Gastroesophageal sphincter (tissue), 4 donors: Measurements from ENCODE around the gene CTNNA2. TPM values are rescaled to one million over a fixed set of nuclear protein-coding genes. Genes with fewer than 3 reads are reported as not detected.

ENCODE experiments used
- ATAC-seq: fragments of 150-250 bp; one replicate; pipeline ENCODE4 v1.9.1; 2016; ENCODE audit warnings: mild to moderate bottlenecking, moderate library complexity
- H3K27ac ChIP-seq, 4 donors: fragments of 200-600 bp; sonication (generic) in 3 of 4; 1 replicate in 3 of 4; 2 replicates in 1 of 4; pipeline ENCODE4 v1.5.1; 2016 to 2019
- H3K27me3 ChIP-seq: fragments of 200-600 bp; sonication (generic); one replicate; pipeline ENCODE4 v1.5.1; 2019
- H3K36me3 ChIP-seq, 2 donors: fragments of 200-600 bp; sonication (generic); one replicate each; pipeline ENCODE4 v1.5.1; 2019; ENCODE audit warnings: control low read depth in 1 of 2
- H3K4me1 ChIP-seq, 3 donors: fragments of 200-600 bp; sonication (generic); 1 replicate in 2 of 3; 2 replicates in 1 of 3; pipeline ENCODE4 v1.5.1; 2016 to 2019; ENCODE audit warnings: control low read depth in 2 of 3
- H3K4me3 ChIP-seq, 2 donors: fragments of 200-600 bp; sonication (generic); one replicate each; pipeline ENCODE4 v1.5.1; 2019; ENCODE audit warnings: mild to moderate bottlenecking in 1 of 2, moderate library complexity in 1 of 2
- H3K9me3 ChIP-seq, 3 donors: fragments of 200-600 bp; sonication (generic); one replicate each; pipeline ENCODE4 v1.5.1; 2017 to 2019; ENCODE audit warnings: control low read depth in 2 of 3
- CTCF ChIP-seq, 4 experiments: fragments of 200-600 bp in 2 of 4; fragments of 450-650 bp in 2 of 4; sonication (generic) in 1 of 4; IDR thresholded peaks; one replicate each; pipeline ENCODE4 v1.5.1; 2017 to 2019; ENCODE audit warnings: antibody characterized with exemption in 4 of 4, mild to moderate bottlenecking in 2 of 4, moderate library complexity in 2 of 4
- EP300 ChIP-seq: sonication (generic); formaldehyde crosslinking; IDR thresholded peaks from one replicate; pipeline ENCODE4 v1.6.1; 2017; ENCODE audit warnings: antibody characterized with exemption, mild to moderate bottlenecking
- POLR2A ChIP-seq, 2 donors: fragments of 450-650 bp; IDR thresholded peaks; one replicate each; pipeline ENCODE4 v1.6.1; 2017; ENCODE audit warnings: antibody characterized with exemption in 2 of 2, mild to moderate bottlenecking in 2 of 2, moderate library complexity in 1 of 2
- POLR2AphosphoS5 ChIP-seq: sonication (generic); formaldehyde crosslinking; IDR thresholded peaks from one replicate; pipeline ENCODE4 v1.6.1; 2017; ENCODE audit warnings: antibody characterized with exemption
- WGBS, 2 donors: methylation state at CpG; one replicate each; pipeline ENCODE4 v1.1.5; 2018; ENCODE audit warnings: low coverage in 1 of 2; 5-methylcytosine and 5-hydroxymethylcytosine counted together
- total RNA-seq, 4 donors: library from RNA; depleted of rRNA; stranded (reverse); fragments of >200 nt; gene quantifications; one replicate each; pipeline ENCODE4 v1.1.0, GENCODE V29; 2016

Gene CTNNA2
- total RNA-seq, 4 donors from 2014 or later: 0.15 to 4.2 (median 0.68) TPM

- no peak for TF ChIP-seq POLR2AphosphoS5
- TF ChIP-seq POLR2A (IDR thresholded peaks at IDR 0.05): no peak
- TF ChIP-seq CTCF (IDR thresholded peaks at IDR 0.05): no peak
- TF ChIP-seq EP300: no peak
- Histone ChIP-seq H3K27ac (no peak overlapping the region), H3K9me3 (no peaks in the 10 kb centered on the region), H3K27me3 (no peaks in the 10 kb centered on the region), H3K4me1 (no peaks in the 10 kb centered on the region), H3K4me3 (no peak overlapping the region), H3K36me3 (no peaks in the 10 kb centered on the region)
- WGBS, 2 donors: 48 to 55% methylated on average over 4 of the region's 4 CpGs
- no peak for ATAC-seq
These were observed 1047.5 kb downstream of the CTNNA2 start for GRCh38 chr2:80560326-80560725.

- Histone ChIP-seq H3K27me3 (no peaks in the 10 kb centered on the region), H3K9me3 (no peaks in the 10 kb centered on the region), H3K27ac (no peak overlapping the region), H3K4me1 (no peaks in the 10 kb centered on the region), H3K36me3 (no peaks in the 10 kb centered on the region), H3K4me3 (no peak overlapping the region)
- WGBS, 2 donors: 89 to 90% methylated on average over 3 of the region's 3 CpGs
- no peak for ATAC-seq
- no peak for TF ChIP-seq POLR2AphosphoS5
- TF ChIP-seq POLR2A (IDR thresholded peaks at IDR 0.05): no peak
- TF ChIP-seq CTCF (IDR thresholded peaks at IDR 0.05): no peak
- no peak for TF ChIP-seq EP300
These were observed 1055.2 kb downstream of the CTNNA2 start for GRCh38 chr2:80568011-80568410.

GRCh38 chr2:80573167-80573566 lies 1060.3 kb downstream of the CTNNA2 start:
- no peak overlapping the region for H3K27ac ChIP-seq
- H3K36me3 ChIP-seq: no peaks in the 10 kb centered on the region
- no peaks in the 10 kb centered on the region for H3K27me3 ChIP-seq
- TF ChIP-seq EP300: no peak
- TF ChIP-seq POLR2AphosphoS5: no peak
- TF ChIP-seq POLR2A (IDR thresholded peaks at IDR 0.05): no peak
- no peak for TF ChIP-seq CTCF (IDR thresholded peaks at IDR 0.05)
- no peak overlapping the region for H3K4me3 ChIP-seq
- H3K4me1 ChIP-seq: no peaks in the 10 kb centered on the region
- no peak for ATAC-seq
- WGBS, 2 donors: 35 to 42% methylated on average over 5 to 6 of the region's 6 CpGs
- no peaks in the 10 kb centered on the region for H3K9me3 ChIP-seq

GRCh38 chr2:80573950-80574349 lies 1061.1 kb downstream of the CTNNA2 start:
- WGBS, 2 donors: 88 to 98% methylated on average over 7 to 10 of the region's 10 CpGs
- ATAC-seq: no peak
- Histone ChIP-seq H3K27ac (no peak overlapping the region), H3K36me3 (no peaks in the 10 kb centered on the region), H3K27me3 (no peaks in the 10 kb centered on the region), H3K4me3 (no peak overlapping the region), H3K9me3 (no peaks in the 10 kb centered on the region), H3K4me1 (no peaks in the 10 kb centered on the region)
- TF ChIP-seq POLR2AphosphoS5 (no peak), EP300 (no peak), POLR2A (IDR thresholded peaks at IDR 0.05) (no peak), CTCF (IDR thresholded peaks at IDR 0.05) (no peak)

GRCh38 chr2:80579756-80580155 lies 1066.9 kb downstream of the CTNNA2 start:
- no peak overlapping the region for H3K27ac ChIP-seq
- no peak for TF ChIP-seq POLR2A (IDR thresholded peaks at IDR 0.05)
- no peak for TF ChIP-seq CTCF (IDR thresholded peaks at IDR 0.05)
- no peak for TF ChIP-seq POLR2AphosphoS5
- no peak for TF ChIP-seq EP300
- H3K4me1 ChIP-seq: no peaks in the 10 kb centered on the region
- WGBS, 2 donors: 72 to 88% methylated on average over 5 of the region's 5 CpGs
- no peaks in the 10 kb centered on the region for H3K9me3 ChIP-seq
- no peak for ATAC-seq
- no peaks in the 10 kb centered on the region for H3K36me3 ChIP-seq
- H3K4me3 ChIP-seq: no peak overlapping the region
- no peaks in the 10 kb centered on the region for H3K27me3 ChIP-seq
